OCI-LY1 (cell line): ENCODE measurements around the gene ACVR1C.

ENCODE experiments used
- EZH2 ChIP-seq: fragments of 200-600 bp; sonication (generic), shearing (Covaris generic); IDR thresholded peaks from 2 replicates; pipeline ENCODE4 v1.8.0; 2017; ENCODE audit warnings: borderline replicate concordance, mixed run types, mild to moderate bottlenecking, antibody characterized with exemption, low read length, moderate library complexity, mixed read lengths
- TF ChIP-seq, protein P1 (sequence below): fragments of 200-600 bp; sonication (generic), shearing (Covaris generic); IDR thresholded peaks from 2 replicates; pipeline ENCODE4 v1.5.1; 2017; ENCODE audit warnings: mild to moderate bottlenecking, antibody characterized with exemption, low read length, moderate library complexity, mixed read lengths

DNA sequence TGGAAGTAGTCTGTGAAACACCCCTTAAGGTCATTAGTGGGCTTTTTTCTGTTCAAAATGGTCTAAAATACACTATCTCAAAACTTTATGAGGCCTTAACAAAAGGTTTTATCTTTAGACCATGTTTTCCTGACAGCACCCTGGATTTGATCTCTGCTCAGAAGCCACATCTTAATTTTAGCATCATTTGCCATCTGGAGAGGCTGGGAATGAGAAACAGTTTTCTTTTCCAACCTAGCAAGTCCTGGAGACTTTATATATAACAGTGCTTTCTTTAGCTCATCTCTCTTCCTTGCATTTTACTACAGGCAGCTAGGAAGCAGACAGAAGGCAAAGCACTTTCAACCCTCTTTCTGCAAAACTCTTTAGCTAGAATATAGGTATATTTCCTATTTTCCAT lies 122.1 kb downstream of the ACVR1C start:
- no peak for TF ChIP-seq EZH2
- TF ChIP-seq, protein P1, sequence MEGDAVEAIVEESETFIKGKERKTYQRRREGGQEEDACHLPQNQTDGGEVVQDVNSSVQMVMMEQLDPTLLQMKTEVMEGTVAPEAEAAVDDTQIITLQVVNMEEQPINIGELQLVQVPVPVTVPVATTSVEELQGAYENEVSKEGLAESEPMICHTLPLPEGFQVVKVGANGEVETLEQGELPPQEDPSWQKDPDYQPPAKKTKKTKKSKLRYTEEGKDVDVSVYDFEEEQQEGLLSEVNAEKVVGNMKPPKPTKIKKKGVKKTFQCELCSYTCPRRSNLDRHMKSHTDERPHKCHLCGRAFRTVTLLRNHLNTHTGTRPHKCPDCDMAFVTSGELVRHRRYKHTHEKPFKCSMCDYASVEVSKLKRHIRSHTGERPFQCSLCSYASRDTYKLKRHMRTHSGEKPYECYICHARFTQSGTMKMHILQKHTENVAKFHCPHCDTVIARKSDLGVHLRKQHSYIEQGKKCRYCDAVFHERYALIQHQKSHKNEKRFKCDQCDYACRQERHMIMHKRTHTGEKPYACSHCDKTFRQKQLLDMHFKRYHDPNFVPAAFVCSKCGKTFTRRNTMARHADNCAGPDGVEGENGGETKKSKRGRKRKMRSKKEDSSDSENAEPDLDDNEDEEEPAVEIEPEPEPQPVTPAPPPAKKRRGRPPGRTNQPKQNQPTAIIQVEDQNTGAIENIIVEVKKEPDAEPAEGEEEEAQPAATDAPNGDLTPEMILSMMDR = no peak
